ENCODE results near the gene TAF1C. TPM values are rescaled to one million over a fixed set of nuclear protein-coding genes. Genes with fewer than 3 reads are reported as not detected.

The TAF1C gene
- total and polyA plus RNA-seq, 2 donors (not counting 3 experiments of a cell fraction or from before 2014, with no cell fraction given): 57.2 to 77.6 TPM

GRCh38 chr16:84229471-84229870 is 42.6 kb upstream of the TAF1C start:
- TF ChIP-seq CTCF (IDR thresholded peaks at IDR 0.05; ENCODE audit: extremely low read depth in 1 of 2, insufficient read depth in 1 of 2, low read depth in 1 of 2, low read length in 2 of 2) (no peak), FOS (IDR thresholded peaks at IDR 0.05; ENCODE audit: borderline replicate concordance, insufficient read depth, low read length) (no peak), POLR2A (IDR thresholded peaks at IDR 0.05; ENCODE audit: low read depth, low read length) (no peak), GATA2 (IDR thresholded peaks at IDR 0.05; ENCODE audit: insufficient read depth, insufficient read length, low read depth, low read length) (no peak), POLR2AphosphoS5 (IDR thresholded peaks at IDR 0.05; ENCODE audit: insufficient read depth, low read depth, low read length) (no peak), EZH2 (IDR thresholded peaks at IDR 0.05; ENCODE audit: borderline replicate concordance, low read depth, low read length, severe bottlenecking) (no peak), MYC (IDR thresholded peaks at IDR 0.05; ENCODE audit: low read depth, low read length) (no peak), MAX (IDR thresholded peaks at IDR 0.05; ENCODE audit: insufficient read depth, insufficient read length) (no peak), JUN (IDR thresholded peaks at IDR 0.05; ENCODE audit: borderline replicate concordance, insufficient read depth, insufficient read length, low read depth) (no peak)
- H4K20me1 ChIP-seq (replicated peaks; ENCODE audit: control insufficient read depth, extremely low read depth, insufficient read depth, low read length): no peaks in the 10 kb centered on the region
- no peak overlapping the region for H2AFZ ChIP-seq (ENCODE audit: low read depth, low read length)
- FAIRE-seq (no peak), DNase-seq (ENCODE audit: low read depth, low spot score) (no peak)
- POLR2A ChIA-PET: no interaction called here
- H3K4me2 ChIP-seq (ENCODE audit: insufficient read depth, low read length): no peak overlapping the region
- CTCF ChIA-PET: no interaction called here
- H3K79me2 ChIP-seq (ENCODE audit: control insufficient read depth, insufficient read depth, low read length): no peaks in the 10 kb centered on the region
- peaks cover 5% of the 10 kb centered on the region for H3K4me1 ChIP-seq (ENCODE audit: control insufficient read depth, extremely low read depth, insufficient read depth, low read length)
- BruUV-seq (replicated peaks): no TSS peak
- no peaks in the 10 kb centered on the region for H3K9me3 ChIP-seq (replicated peaks; ENCODE audit: control insufficient read depth, insufficient read depth, low read length)
- intact Hi-C loops (cut with micrococcal nuclease): no loop called here
- peaks cover 2% of the 10 kb centered on the region in 2 experiments for H3K27me3 ChIP-seq (ENCODE audit: control insufficient read depth in 2 of 2, insufficient read depth in 2 of 2, low read length in 2 of 2)
- H3K27ac ChIP-seq (ENCODE audit: insufficient read depth, low read depth, low read length): no peak overlapping the region
- no peak overlapping the region for H3K4me3 ChIP-seq (replicated peaks in 1 of 3; ENCODE audit: insufficient read depth in 1 of 3, low read depth in 1 of 3, low read length in 3 of 3)
- H3K9me1 ChIP-seq (replicated peaks; ENCODE audit: control insufficient read depth, extremely low read depth, insufficient read depth, low read length): no peaks in the 10 kb centered on the region
- dilution Hi-C loops (cut with MboI; ENCODE audit: extremely low pct_ligation_motif_present, low sequenced_read_pairs): loop anchor here (25.0 kb wide), 1 partner anchor 183 kb away; no protein-coding TSS in a partner anchor
- no peak overlapping the region for H3K9ac ChIP-seq (replicated peaks; ENCODE audit: extremely low read depth, insufficient read depth, low read length)
- no peaks in the 10 kb centered on the region for H3K36me3 ChIP-seq (ENCODE audit: control insufficient read depth in 2 of 2, extremely low read depth in 1 of 2, insufficient read depth in 2 of 2, low read length in 2 of 2)

Measured in endothelial cell of umbilical vein (primary cell).